GM12878 (cell line): ENCODE results near the gene CENPE.

ENCODE experiments used
- BHLHE40 ChIP-seq, 2 experiments: fragments of 450-650 bp in 1 of 2; IDR thresholded peaks; 2 replicates each; pipeline ENCODE4 v1.6.1; 2011 to 2017; ENCODE audit warnings: low read depth in 2 of 2, borderline replicate concordance in 1 of 2, improper control_type of control experiment in 1 of 2, low read length in 1 of 2, mild to moderate bottlenecking in 1 of 2
- CREB1 ChIP-seq: IDR thresholded peaks from 2 replicates; pipeline ENCODE4 v1.6.1; 2012; ENCODE audit warnings: low read depth, mild to moderate bottlenecking, inconsistent platforms
- FOS ChIP-seq: IDR thresholded peaks from 3 replicates; pipeline ENCODE4 v1.6.1; 2011; ENCODE audit warnings: borderline replicate concordance; ENCODE audit not compliant: insufficient read length; ENCODE audit errors: extremely low read depth
- POLR2A ChIP-seq: IDR thresholded peaks from 2 replicates; pipeline ENCODE4 v1.6.1; 2011; ENCODE audit warnings: low read depth, mild to moderate bottlenecking, low read length
- SMAD5 ChIP-seq: IDR thresholded peaks from 2 replicates; pipeline ENCODE4 v1.6.1; 2016; ENCODE audit warnings: antibody characterized with exemption, low read depth
- SMARCA5 ChIP-seq: fragments of 450-650 bp; IDR thresholded peaks from 2 replicates; pipeline ENCODE4 v1.6.1; 2017; ENCODE audit warnings: mild to moderate bottlenecking
- SREBF2 ChIP-seq: IDR thresholded peaks from 2 replicates; pipeline ENCODE4 v1.6.1; 2012; ENCODE audit warnings: mild to moderate bottlenecking, low read length
- TARDBP ChIP-seq: IDR thresholded peaks from 2 replicates; pipeline ENCODE4 v1.6.1; 2016; ENCODE audit warnings: borderline replicate concordance
- ZNF24 ChIP-seq: fragments of 450-650 bp; IDR thresholded peaks from 2 replicates; pipeline ENCODE4 v1.6.1; 2017; ENCODE audit warnings: antibody characterized with exemption, mild to moderate bottlenecking
- TF ChIP-seq, protein P1 (sequence below): fragments of 450-650 bp; IDR thresholded peaks from 2 replicates; pipeline ENCODE4 v1.6.1; 2016; ENCODE audit warnings: mild to moderate bottlenecking, moderate library complexity, borderline replicate concordance
- TF ChIP-seq, protein P2 (sequence below): IDR thresholded peaks from 2 replicates; pipeline ENCODE4 v1.6.1; 2012; ENCODE audit warnings: improper control_type of control experiment, low read depth, low read length; ENCODE audit not compliant: insufficient replicate concordance
- TF ChIP-seq, protein P3 (sequence below), 3 experiments: IDR thresholded peaks in 2 of 3; conservative IDR thresholded peaks in 1 of 3; 2 replicates each; pipeline ENCODE4 v1.5.1; 2011; ENCODE audit warnings: low read depth in 3 of 3, low read length in 3 of 3, mild to moderate bottlenecking in 3 of 3, control low read depth in 2 of 3, moderate library complexity in 2 of 3, inconsistent platforms in 1 of 3, mixed read lengths in 1 of 3; ENCODE audit not compliant: control insufficient read depth in 2 of 3, insufficient read depth in 1 of 3; ENCODE audit errors: extremely low read depth in 1 of 3
- TF ChIP-seq, protein P4 (sequence below): IDR thresholded peaks from 2 replicates; pipeline ENCODE4 v1.6.1; 2012; ENCODE audit warnings: low read depth, low read length, improper control_type of control experiment

DNA sequence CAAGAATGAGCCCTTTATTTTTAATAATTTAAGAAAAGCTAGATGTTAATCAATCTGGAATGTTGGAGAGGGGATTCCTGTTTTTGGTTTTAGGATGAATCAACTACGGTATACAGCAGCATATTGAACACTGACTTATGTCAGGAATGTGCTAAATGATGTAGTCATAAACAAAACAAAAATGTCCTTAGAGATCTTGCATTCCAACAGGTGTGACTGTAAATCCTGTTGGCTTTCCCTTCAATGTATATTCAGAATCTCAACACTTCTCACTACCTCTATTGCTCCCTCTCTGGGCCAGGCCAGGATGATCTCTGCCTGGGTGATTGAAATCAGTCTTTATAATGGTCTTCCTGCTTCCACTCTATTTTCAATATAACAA, 60.7 kb downstream of the CENPE start:
- TF ChIP-seq, protein P1, sequence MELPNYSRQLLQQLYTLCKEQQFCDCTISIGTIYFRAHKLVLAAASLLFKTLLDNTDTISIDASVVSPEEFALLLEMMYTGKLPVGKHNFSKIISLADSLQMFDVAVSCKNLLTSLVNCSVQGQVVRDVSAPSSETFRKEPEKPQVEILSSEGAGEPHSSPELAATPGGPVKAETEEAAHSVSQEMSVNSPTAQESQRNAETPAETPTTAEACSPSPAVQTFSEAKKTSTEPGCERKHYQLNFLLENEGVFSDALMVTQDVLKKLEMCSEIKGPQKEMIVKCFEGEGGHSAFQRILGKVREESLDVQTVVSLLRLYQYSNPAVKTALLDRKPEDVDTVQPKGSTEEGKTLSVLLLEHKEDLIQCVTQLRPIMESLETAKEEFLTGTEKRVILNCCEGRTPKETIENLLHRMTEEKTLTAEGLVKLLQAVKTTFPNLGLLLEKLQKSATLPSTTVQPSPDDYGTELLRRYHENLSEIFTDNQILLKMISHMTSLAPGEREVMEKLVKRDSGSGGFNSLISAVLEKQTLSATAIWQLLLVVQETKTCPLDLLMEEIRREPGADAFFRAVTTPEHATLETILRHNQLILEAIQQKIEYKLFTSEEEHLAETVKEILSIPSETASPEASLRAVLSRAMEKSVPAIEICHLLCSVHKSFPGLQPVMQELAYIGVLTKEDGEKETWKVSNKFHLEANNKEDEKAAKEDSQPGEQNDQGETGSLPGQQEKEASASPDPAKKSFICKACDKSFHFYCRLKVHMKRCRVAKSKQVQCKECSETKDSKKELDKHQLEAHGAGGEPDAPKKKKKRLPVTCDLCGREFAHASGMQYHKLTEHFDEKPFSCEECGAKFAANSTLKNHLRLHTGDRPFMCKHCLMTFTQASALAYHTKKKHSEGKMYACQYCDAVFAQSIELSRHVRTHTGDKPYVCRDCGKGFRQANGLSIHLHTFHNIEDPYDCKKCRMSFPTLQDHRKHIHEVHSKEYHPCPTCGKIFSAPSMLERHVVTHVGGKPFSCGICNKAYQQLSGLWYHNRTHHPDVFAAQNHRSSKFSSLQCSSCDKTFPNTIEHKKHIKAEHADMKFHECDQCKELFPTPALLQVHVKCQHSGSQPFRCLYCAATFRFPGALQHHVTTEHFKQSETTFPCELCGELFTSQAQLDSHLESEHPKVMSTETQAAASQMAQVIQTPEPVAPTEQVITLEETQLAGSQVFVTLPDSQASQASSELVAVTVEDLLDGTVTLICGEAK: no peak
- TF ChIP-seq BHLHE40 (IDR thresholded peaks at IDR 0.05; ENCODE audit: borderline replicate concordance in 1 of 2, low read depth in 2 of 2, low read length in 1 of 2) (no peak), CREB1 (no peak), FOS (no peak), POLR2A (no peak), ZNF24 (no peak), SMAD5 (no peak), TARDBP (no peak), SMARCA5 (no peak), SREBF2 (no peak)
- TF ChIP-seq, protein P2, sequence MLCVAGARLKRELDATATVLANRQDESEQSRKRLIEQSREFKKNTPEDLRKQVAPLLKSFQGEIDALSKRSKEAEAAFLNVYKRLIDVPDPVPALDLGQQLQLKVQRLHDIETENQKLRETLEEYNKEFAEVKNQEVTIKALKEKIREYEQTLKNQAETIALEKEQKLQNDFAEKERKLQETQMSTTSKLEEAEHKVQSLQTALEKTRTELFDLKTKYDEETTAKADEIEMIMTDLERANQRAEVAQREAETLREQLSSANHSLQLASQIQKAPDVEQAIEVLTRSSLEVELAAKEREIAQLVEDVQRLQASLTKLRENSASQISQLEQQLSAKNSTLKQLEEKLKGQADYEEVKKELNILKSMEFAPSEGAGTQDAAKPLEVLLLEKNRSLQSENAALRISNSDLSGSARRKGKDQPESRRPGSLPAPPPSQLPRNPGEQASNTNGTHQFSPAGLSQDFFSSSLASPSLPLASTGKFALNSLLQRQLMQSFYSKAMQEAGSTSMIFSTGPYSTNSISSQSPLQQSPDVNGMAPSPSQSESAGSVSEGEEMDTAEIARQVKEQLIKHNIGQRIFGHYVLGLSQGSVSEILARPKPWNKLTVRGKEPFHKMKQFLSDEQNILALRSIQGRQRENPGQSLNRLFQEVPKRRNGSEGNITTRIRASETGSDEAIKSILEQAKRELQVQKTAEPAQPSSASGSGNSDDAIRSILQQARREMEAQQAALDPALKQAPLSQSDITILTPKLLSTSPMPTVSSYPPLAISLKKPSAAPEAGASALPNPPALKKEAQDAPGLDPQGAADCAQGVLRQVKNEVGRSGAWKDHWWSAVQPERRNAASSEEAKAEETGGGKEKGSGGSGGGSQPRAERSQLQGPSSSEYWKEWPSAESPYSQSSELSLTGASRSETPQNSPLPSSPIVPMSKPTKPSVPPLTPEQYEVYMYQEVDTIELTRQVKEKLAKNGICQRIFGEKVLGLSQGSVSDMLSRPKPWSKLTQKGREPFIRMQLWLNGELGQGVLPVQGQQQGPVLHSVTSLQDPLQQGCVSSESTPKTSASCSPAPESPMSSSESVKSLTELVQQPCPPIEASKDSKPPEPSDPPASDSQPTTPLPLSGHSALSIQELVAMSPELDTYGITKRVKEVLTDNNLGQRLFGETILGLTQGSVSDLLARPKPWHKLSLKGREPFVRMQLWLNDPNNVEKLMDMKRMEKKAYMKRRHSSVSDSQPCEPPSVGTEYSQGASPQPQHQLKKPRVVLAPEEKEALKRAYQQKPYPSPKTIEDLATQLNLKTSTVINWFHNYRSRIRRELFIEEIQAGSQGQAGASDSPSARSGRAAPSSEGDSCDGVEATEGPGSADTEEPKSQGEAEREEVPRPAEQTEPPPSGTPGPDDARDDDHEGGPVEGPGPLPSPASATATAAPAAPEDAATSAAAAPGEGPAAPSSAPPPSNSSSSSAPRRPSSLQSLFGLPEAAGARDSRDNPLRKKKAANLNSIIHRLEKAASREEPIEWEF: no peak
- TF ChIP-seq, protein P3, sequence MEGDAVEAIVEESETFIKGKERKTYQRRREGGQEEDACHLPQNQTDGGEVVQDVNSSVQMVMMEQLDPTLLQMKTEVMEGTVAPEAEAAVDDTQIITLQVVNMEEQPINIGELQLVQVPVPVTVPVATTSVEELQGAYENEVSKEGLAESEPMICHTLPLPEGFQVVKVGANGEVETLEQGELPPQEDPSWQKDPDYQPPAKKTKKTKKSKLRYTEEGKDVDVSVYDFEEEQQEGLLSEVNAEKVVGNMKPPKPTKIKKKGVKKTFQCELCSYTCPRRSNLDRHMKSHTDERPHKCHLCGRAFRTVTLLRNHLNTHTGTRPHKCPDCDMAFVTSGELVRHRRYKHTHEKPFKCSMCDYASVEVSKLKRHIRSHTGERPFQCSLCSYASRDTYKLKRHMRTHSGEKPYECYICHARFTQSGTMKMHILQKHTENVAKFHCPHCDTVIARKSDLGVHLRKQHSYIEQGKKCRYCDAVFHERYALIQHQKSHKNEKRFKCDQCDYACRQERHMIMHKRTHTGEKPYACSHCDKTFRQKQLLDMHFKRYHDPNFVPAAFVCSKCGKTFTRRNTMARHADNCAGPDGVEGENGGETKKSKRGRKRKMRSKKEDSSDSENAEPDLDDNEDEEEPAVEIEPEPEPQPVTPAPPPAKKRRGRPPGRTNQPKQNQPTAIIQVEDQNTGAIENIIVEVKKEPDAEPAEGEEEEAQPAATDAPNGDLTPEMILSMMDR (IDR thresholded peaks at IDR 0.05 in 2 of 3, conservative IDR thresholded peaks at IDR 0.05 in 1 of 3; ENCODE audit: control insufficient read depth in 2 of 3, extremely low read depth in 1 of 3, insufficient read depth in 1 of 3, low read depth in 3 of 3, low read length in 3 of 3): no peak
- TF ChIP-seq, protein P4, sequence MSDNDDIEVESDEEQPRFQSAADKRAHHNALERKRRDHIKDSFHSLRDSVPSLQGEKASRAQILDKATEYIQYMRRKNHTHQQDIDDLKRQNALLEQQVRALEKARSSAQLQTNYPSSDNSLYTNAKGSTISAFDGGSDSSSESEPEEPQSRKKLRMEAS: no peak
